AG04450 (cell line): ENCODE data around the gene PLEKHF1. TPM values are rescaled to one million over a fixed set of nuclear protein-coding genes. Genes with fewer than 3 reads are reported as not detected.

ENCODE experiments used
- CTCF ChIA-PET: fragments of 300-600, 350-600 bp; formaldehyde crosslinking; extraction: SDS; loops from one replicate; lab custom pipeline; 2022; ENCODE audit warnings: antibody characterized with exemption, inconsistent platforms; lab: Charles Lee
- POLR2A ChIA-PET: fragments of 350-600 bp; formaldehyde crosslinking; extraction: SDS; loops from one replicate; lab custom pipeline; 2021; ENCODE audit warnings: antibody characterized with exemption, inconsistent platforms; lab: Yijun Ruan, JAX
- DNase-seq: peaks from one replicate; pipeline ENCODE4 v3.0.0-alpha.2; 2011; ENCODE audit warnings: low read depth, low spot score
- H3K27ac ChIP-seq: one replicate; pipeline ENCODE4 v1.5.1; 2012; ENCODE audit warnings: low read depth, low read length, control low read depth
- H3K27me3 ChIP-seq: one replicate; pipeline ENCODE4 v1.6.0; 2012; ENCODE audit warnings: low read length; ENCODE audit not compliant: control insufficient read depth, insufficient read depth
- H3K4me3 ChIP-seq: 2 replicates; pipeline ENCODE4 v1.5.1; 2011; ENCODE audit warnings: mild to moderate bottlenecking, low read depth, low read length, control low read depth
- H3K9me3 ChIP-seq: 2 replicates; pipeline ENCODE4 v1.5.1; 2012; ENCODE audit warnings: low read length; ENCODE audit not compliant: control insufficient read depth, insufficient read depth
- CTCF ChIP-seq: IDR thresholded peaks from 2 replicates; pipeline ENCODE4 v1.5.1; 2011; ENCODE audit warnings: low read depth, low read length, control low read depth, inconsistent platforms
- polyA minus RNA-seq: library from RNA; depleted of rRNA, polyadenylated mRNA; stranded (reverse); fragments of >200 nt; gene quantifications from 2 replicates; pipeline ENCODE4 v1.2.3, GENCODE V29; 2011; rRNA and poly(A)+ RNA removed
- polyA plus RNA-seq: library from polyadenylated mRNA; depleted of rRNA; stranded (reverse); fragments of >200 nt; gene quantifications from 2 replicates; pipeline ENCODE4 v1.2.3, GENCODE V29; 2011; rRNA removed

The PLEKHF1 gene, protein sequence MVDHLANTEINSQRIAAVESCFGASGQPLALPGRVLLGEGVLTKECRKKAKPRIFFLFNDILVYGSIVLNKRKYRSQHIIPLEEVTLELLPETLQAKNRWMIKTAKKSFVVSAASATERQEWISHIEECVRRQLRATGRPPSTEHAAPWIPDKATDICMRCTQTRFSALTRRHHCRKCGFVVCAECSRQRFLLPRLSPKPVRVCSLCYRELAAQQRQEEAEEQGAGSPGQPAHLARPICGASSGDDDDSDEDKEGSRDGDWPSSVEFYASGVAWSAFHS
- 5.4 and 6.4 TPM in 2 replicates for polyA plus RNA-seq
- 7.9 and 10.2 TPM in 2 replicates for polyA minus RNA-seq

GRCh38 chr19:29665215-29665825, at the start of gene PLEKHF1:
Gene PLEKHF1 (plus strand): TSS chr19:29665461. CDS start chr19:29673840, 8,379 bp downstream.
- peak within 1 kb of the TSS; percentile 81 for H3K4me3 ChIP-seq
- CTCF ChIA-PET = interaction anchor here (0.6 to 4.0 kb wide), 4 partner anchors 25 to 54 kb away, joined by 3 to 28 read pairs (median 14); no protein-coding TSS in a partner anchor
- H3K27ac ChIP-seq = peak within 1 kb of the TSS; percentile 81
- H3K9me3 ChIP-seq = no peaks in the 10 kb centered on the region; the same call in 1 of the 2 replicates
- no peaks in the 10 kb centered on the region for H3K27me3 ChIP-seq
- POLR2A ChIA-PET = interaction anchor here (0.8 to 1.1 kb wide), 3 partner anchors 50 to 59 kb away, joined by 3 to 6 read pairs (median 4); partner anchors contain the start of genes C19orf12 and POP4
- TF ChIP-seq CTCF = no peak
- DNase-seq = no peak

- peaks cover 8% of the 10 kb centered on the region for H3K27me3 ChIP-seq
- TF ChIP-seq CTCF = no peak
- no peak overlapping the region for H3K4me3 ChIP-seq
- H3K27ac ChIP-seq = no peak overlapping the region
- ChIA-PET POLR2A (interaction anchor here (0.9 kb wide), 1 partner anchor 10 kb away, joined by 4 read pairs; the partner anchor contains the start of gene POP4), CTCF (interaction anchor here (1.8 to 16.2 kb wide), 2 partner anchors 78 to 99 kb away, joined by 6 to 550 read pairs; partner anchors contain the start of gene C19orf12)
- peaks cover 3% of the 10 kb centered on the region for H3K9me3 ChIP-seq
- DNase-seq = no peak
Measured at GRCh38 chr19:29615891-29616425, 49.3 kb upstream of the PLEKHF1 start.

DNA sequence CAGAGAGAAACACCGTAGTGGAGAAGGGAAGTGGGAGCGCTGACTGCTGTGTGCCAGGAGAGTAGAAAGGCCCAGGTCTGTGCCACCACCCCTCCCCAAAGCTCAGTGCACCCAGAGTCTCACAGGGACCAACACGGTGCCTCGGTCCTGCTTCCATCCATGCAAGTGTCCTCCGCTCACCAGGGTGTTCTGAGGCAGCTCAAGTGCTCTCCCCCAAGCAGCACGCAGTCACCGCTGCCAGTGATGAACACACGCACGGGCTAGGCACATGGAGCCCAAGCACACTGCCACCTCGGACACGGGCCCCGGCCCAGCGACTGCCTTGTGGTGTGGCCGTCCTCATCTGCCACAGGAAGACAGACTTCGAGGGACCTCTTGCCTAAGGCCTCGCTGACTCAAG, 48.7 kb upstream of the PLEKHF1 start:
- POLR2A ChIA-PET = interaction anchor here (0.9 to 1.3 kb wide), 2 partner anchors 10 to 100 kb away, joined by 4 read pairs; partner anchors contain the start of gene POP4
- H3K27me3 ChIP-seq = peaks cover 9% of the 10 kb centered on the region

More for the DNA sequence above, 48.7 kb upstream of the PLEKHF1 start:
- no peak for TF ChIP-seq CTCF
- DNase-seq = no peak
- peaks cover 3% of the 10 kb centered on the region for H3K9me3 ChIP-seq
- no peak overlapping the region for H3K4me3 ChIP-seq
- CTCF ChIA-PET = interaction anchor here (1.8 to 16.2 kb wide), 2 partner anchors 78 to 98 kb away, joined by 6 to 550 read pairs; partner anchors contain the start of gene C19orf12
- no peak overlapping the region for H3K27ac ChIP-seq
